Putamen (tissue), 1 donor: ENCODE measurements around the gene CCDC159.
"Not testable (repeated sequence)": the region's sequence is repeated elsewhere in the genome, so short reads cannot be mapped to it uniquely, and the experiment has no call there.

Experiments used
- DNase-seq: peaks from one replicate; pipeline ENCODE4 v3.0.0-alpha.2; 2016; ENCODE audit warnings: low spot score

CCDC159 gene

DNA sequence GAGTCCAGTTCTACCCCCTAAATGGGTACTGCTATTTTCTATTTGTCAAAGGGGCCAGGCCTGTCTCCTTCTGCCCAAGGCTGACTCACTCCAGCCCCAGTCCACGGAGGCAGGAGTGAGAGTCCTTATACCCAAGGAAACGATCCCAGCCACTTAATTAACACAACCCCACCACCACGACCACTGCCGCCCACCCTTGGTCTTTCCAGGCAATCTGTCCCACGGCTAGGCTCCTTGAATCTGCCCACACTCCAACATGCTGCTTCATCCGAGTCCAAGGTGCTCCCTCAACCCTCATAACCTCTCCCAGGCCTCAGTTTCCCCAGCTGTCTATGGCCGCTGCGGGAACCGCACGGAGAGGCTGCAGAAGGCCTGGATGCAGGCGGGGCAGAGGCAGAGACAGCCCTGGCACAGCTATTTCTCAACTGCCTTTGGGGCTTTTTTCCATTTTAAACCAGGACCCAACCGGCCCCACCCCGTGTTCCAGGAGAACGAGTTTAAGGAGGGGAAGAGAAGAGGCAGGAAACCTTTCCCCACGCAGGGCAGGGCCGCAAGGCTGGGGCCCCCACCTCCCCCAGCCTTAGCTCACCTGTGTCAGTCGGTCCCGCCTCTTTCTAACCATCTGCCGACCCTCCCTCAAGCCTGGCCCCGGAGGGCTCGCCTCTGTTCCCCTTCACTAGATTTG lies 7.6 kb upstream of the CCDC159 start:
- no peak for DNase-seq

DNA sequence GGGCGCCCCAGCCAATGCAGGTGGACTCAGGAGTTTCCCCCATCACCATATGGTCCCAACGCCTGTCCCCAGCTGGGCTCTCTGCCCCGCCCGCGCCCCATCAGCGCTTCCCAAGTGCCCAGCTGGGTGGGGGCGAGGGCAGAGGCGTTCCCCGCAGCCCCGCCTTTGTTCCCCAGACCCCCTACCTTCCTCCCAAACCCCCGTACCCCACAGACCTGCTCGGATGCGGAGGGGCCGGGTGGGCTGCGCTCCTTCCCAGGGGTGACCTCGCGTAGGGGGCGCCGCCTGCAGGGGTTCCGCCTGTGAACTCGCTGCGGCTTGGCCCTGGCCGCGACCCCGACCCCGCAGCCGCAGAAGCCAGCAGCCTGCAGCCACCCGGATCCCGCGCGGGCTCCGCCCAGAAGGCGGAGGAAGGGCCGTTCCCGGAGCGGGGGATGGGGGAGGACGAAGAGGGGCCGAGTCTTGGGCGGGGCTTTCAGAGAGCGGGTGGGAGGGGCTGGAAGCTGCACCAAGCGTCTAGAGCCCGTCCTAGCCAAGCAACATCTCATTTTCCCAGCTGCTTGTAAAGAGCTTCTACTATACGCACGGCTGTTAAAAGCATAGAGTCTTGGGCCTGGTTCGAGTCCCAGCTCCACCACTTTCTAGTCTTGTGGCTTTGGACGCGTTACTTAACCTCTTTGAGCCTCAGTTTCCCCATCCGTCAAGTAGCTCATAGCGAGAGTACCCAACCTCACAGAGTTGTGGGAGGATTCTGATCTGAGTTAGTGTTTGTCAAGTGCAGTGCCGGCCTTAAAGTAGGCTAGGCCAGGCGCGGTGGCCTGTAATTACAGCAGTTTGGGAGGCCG lies 6.8 kb upstream of the CCDC159 start, which contains the start of gene RAB3D:
Gene RAB3D (minus strand): TSS at position 404 of the 845 bp plus-strand sequence. CDS start 2,258 bp downstream, outside the sequence.
- DNase-seq = peak; percentile 85

DNA sequence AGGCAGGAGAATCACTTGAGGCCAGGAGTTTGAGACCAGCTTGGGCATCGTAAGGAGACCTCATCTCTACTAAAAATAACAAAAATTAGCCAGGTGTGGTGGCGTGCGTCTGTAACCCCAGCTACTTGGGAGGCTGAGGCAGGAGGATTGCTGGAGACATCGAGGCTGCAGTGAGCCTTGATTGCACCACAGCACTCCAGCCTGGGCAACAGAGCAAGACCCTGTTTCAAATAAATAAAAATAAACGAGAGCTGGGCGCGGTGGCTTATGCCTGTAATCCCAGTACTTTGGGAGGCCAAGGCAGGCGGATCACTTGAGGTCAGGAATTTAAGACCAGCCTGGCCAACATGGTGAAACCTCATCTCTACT lies 6.2 kb upstream of the CCDC159 start:
- DNase-seq = not testable (repeated sequence)

DNA sequence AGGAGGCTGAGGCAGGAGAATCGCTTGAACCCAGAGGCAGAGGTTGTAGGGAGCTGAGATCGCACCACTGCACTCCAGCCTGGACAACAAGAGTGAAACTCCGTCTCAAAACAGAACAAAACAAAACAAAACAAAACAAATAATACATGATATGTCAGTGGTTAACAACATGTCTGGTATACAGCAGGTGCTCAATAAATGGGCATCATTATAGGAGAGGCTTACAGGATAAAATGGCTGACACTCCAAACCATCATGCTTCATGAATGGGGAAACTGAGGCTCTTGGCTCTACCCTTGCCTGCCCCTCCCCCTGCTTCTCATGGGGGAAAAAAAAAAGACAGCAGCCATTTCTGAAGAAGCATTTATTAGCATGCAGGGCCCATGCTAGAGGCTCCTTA lies 3.9 kb upstream of the CCDC159 start:
- DNase-seq = no peak

DNA sequence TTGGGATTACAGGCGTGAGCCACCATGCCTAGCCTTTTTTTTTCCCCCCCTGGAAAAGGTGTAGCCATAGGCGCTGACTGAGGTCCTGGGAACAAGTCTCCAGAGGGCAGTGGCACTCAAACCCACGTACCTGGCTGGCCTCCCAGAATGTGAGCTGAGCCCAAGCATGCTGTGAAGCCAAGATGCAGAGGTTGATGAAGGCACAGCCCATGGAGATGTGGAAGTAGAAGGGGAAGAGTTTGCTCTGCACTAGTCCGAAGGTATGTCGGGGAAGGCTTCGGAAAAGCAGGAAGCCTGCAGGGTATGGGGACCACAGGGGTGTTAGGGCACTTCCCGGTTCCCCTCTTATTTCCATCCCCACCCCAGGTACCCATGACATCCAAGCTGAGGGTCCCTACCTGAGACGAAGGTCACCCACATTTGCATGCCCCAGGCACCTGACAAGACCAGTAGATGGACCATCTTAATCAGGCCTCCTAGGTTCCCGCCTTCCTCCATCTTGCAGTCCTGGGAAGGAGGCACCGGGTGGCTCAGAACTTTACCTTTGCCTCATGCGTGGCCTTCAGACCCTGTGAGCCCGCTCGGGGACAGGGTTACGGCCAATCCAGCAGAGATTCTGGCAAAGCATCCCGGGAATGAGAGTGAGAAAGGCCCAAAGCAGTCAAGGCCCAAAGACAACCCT lies 1.1 kb upstream of the CCDC159 start:
- DNase-seq = no peak

DNA sequence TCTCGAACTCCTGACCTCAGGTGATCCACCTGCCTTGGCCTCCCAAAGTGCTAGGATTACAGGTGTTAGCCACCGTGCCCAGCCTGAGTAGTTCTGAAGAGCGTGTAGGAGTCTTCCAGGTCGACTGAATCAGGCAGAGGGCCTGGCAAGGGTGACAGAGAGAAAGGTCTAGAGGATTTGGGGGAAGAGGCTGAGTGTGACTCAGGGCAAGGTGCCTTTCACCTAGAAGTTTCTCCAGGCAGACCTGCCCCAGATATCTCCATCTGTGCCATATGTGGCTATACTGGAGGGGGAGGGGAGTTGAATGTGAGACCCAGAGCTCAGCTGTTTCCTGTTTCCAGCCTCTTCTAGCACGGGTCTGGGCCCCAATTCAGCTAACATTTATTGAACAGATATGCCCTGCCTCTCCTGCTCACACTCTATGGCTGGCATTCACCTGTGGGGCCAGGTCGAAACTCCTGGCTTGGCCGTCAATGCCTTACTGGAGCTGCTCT lies 1.3 kb downstream of the CCDC159 start:
- DNase-seq = no peak

DNA sequence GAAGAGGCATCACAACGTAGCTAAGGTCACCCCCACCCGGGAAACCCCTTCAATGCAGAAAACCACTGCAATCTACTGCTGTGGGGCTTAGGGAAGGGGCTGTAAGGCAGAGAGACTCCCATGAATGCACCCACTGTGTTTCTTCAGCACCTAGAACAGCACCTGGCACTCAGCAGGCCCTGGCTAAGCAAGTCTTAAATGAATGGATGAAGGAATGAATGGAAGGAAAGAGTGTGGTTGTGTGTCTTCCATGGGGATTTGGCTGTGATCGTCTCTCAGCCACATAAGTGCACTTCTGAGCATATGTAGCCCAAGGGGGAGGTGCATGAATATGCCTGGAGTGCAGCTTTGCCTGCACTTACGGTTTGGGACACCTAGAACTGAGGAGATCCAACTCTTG lies 2.9 kb downstream of the CCDC159 start:
- no peak for DNase-seq

DNA sequence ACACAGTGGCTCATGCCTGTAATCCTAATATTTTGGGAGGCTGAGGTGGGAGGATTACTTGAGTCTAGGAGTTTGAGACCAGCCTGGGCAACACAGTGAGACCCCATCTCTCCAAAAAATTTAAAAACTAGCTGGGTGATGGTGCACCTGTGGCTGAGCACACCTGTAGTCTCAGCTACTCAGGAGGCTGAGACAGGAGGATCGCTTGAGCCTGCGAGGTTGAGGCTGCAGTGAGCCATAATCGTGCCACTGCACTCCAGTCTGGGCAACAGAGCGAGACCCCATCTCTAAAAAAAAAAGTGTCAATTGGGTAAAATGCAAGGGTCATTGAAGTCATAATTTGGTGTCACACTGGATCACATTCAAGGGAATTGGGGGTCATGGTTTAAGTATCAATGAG lies 7.8 kb downstream of the CCDC159 start:
- not testable (repeated sequence) for DNase-seq

DNA sequence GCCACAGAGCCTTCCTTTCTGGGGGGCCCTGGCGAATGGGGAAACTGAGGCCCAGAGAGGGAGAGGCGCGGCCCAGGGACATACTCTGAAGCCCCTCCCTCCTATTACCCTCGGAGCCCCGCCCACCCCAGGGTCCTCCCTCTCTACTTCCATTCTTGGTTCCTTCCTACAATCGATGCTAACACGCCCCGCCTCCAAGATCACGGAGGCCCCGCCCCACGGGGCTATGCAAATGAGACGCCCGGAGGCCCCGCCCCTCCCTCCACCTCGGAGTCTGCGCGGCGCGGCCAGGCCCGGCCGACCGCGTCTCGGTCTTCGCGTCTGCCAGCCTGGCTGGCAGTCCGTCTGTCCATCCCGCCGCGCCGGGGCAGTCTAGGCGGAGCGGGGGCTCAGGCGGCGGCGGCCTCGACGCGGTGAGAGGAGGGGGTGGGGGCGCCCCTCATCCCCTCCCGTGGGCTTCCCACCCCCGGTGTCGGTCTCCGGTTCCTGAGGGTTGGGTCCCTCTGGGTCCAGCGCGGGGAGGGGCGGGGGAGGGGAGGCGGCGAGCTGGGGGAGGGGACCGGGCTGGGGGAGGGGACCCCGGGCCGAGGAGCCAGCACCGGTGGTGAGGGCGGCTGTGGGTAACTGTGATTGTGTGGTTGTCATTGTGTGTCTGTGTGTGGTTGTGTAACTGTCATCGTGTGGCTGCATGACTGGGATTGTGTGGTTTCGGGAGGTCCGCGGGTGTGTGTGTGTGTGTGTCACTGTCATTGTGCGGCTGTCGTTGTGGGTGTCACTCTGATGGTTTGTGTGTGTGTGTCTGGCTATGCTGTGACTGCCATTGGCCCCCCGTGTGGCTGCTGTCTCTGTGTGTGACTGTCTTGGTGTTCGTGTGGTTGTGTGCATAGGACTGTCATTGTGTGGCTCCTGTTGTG lies 9.1 kb downstream of the CCDC159 start, which contains the start of gene PLPPR2:
Gene PLPPR2 (plus strand): TSS at position 273 of the 914 bp plus-strand sequence. CDS start 2,242 bp downstream, outside the sequence.
- DNase-seq = peak; percentile 86

DNA sequence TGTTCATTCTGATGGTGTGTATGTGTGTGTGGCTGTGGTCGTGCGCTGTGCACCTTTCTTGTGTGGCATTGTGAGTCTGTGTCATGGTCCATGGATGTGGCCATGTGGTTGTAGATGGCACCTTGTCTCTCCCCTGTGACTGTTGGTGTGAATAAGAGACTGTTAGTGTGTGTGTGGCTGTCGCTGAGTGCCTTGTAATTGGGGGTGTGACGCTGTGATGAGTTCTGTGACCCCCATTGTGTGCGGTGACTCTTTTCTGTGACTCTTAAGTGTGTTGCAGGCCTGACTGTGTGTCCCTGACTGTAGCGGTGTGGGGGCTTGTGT lies 9.7 kb downstream of the CCDC159 start:
- DNase-seq = no peak

DNA sequence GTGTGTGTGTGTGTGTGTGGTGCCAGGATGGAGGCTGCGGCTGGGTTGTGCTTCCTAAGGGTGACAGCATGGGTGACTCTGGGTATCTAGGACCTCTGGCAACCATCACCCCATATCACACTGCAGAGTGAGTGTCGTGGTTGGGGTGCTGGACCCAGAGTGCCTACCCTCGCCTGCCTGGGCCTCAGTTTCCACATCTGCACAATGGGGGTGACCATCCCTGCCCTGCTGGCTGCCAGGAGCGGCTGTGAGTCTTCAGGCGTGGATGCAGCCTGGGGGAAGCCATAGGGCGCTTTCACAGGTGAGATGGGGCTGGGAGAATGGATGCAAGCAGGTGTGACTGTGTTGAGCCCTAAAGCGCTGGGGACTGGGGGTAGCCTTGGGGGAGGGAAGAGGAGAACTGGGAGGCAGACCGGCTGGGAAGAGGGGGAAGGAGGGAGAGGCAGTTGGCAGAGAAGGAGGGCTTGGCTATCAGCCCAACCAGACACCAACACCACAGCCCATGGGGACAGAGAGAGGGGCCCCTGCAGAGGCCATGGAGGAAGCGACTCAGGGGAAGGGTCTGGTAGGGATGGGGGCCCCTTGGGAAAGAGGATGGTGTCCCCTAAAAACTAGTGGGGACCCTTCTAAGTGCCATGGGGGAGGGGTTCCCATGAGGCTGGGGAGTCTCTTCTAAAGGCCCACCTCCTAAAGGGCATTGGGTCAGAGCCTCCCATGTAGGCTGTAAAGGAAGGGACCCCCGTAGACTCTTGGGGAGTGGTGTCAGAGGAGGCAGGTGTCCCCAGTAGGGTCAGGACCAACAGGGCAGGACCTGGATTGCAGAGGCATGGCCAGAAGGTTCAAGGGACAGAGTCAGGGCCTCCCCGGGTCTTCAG lies 10.6 kb downstream of the CCDC159 start:
- no peak for DNase-seq

DNA sequence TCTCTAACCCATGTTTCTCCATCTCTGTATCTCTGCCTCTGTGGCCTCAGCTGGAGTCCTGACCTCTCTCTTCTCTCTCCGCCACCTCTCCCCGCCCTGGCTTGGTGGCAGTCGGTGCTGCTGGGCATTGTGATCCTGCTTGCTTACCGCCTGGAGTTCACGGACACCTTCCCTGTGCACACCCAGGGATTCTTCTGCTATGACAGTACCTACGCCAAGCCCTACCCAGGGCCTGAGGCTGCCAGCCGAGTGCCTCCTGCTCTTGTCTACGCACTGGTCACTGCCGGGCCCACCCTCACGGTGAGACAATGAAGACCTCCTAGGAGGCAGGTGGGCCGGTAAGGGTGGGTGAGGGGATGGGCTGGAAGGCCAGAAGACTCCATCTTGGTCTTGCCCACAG lies 13.1 kb downstream of the CCDC159 start:
- DNase-seq = no peak

DNA sequence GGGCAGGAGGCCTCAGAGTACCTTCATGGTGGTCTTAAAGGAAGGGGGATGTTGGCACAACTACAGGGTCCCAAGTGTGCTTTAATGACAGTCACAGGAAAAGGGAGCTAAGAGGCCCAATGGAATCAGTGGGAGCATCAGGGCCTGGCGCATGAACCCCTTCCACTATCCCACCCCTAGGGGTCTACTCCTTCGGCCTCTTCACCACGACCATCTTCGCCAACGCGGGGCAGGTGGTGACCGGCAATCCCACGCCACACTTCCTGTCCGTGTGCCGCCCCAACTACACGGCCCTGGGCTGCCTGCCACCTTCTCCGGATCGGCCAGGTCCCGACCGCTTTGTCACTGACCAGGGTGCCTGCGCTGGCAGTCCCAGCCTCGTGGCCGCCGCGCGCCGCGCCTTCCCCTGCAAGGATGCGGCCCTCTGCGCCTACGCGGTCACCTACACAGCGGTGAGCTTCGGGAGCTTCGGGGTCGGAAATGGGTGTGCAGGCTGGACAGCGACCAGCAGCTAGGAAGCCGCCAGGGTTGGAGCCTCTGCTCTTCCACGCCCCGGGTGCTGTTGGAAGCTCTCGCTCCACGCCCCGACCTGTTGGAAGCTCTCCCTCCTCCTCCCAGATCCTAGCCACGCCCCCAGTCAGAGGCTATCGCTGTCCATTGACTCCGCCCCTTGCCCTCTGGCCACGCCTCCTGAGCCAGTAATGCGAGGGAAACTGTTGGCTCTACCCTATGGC lies 14.9 kb downstream of the CCDC159 start:
- no peak for DNase-seq

DNA sequence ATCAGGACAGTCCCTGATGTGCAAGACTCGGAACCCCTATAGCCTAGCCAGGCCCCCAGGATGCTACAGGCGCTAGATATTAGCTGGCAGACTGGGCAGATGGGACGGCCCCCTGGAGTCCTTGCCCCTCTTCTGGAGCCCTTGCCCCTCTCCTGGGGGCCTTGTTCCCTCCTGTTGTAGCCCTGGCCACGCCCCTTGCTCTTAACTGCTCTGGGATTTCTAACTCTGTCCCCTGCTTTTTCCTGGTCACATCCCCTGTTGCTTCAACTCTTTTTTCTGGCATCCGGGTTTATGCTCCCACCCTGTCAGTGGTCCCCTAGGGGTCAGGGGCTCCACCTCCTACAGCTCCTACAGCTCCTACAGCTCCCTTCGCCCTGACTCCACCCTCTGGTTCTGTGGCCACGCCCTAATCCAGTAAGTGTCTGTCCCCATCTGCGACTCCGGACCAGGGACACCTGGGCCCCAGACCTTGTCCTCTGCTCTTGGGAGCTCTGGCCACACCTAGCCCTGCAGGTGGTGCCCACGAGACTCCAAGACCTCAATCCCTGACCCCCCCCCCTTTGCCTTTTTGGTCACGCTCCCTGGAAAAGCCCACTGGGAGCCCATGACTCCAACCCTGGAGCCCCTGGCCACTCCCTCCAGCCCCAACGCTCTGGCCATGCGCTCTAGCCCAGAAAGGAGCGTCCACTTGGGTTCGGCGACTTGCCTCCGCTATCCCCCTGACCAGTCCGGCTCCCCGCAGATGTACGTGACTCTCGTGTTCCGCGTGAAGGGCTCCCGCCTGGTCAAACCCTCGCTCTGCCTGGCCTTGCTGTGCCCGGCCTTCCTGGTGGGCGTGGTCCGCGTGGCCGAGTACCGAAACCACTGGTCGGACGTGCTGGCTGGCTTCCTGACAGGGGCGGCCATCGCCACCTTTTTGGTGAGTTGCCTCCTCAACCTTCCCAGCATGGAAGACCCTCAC lies 15.7 kb downstream of the CCDC159 start:
- no peak for DNase-seq

DNA sequence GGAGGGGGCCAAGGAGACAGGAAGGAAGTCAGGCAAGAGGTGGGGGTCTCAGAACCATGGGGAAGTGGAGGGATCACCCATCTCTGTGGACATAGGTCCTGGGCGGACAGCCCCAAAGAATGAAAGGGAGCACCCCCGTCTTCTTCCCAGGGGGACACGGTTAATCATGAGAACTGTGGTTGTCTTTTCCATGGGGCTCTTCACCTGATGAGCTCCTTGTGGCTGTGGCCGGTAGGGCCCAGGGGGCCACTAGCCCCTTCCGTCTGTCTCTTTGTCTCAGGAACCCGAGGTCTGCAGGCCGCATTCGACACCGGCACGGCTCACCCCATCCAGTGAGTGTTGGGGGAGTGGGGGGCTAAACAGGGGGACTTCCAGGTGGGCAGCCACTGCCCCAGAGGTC lies 17.6 kb downstream of the CCDC159 start:
- no peak for DNase-seq

DNA sequence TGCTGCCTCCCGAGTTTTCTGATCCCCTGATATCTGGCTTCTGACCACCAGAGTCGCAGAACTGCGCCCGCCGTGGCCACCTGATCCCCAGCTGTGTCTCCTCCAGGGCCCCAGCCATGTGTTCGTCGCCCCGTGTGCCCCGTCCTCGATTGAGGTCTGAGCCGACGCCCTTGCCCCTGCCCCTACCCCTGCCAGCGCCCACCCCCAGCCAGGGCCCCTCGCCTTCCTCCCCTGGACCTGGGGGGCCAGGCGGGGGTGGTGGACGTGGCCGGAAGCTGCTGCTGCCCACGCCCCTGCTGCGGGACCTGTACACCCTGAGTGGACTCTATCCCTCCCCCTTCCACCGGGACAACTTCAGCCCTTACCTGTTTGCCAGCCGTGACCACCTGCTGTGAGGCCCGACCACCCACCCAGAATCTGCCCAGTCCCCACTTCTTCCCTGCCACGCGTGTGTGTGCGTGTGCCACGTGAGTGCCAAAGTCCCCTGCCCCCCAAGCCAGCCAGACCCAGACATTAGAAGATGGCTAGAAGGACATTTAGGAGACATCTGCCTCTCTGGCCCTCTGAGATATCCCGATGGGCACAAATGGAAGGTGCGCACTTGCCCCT lies 18.1 kb downstream of the CCDC159 start:
- no peak for DNase-seq

DNA sequence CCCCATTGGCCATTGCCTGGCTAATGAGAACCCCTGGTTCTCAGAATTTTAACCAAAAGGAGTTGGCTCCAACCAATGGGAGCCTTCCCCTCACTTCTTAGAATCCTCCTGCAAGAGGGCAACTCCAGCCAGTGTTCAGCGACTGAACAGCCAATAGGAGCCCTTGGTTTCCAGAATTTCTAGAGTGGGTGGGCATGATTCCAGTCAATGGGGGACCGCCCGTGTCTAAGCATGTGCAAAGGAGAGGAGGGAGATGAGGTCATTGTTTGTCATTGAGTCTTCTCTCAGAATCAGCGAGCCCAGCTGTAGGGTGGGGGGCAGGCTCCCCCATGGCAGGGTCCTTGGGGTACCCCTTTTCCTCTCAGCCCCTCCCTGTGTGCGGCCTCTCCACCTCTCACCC lies 18.6 kb downstream of the CCDC159 start:
- no peak for DNase-seq

DNA sequence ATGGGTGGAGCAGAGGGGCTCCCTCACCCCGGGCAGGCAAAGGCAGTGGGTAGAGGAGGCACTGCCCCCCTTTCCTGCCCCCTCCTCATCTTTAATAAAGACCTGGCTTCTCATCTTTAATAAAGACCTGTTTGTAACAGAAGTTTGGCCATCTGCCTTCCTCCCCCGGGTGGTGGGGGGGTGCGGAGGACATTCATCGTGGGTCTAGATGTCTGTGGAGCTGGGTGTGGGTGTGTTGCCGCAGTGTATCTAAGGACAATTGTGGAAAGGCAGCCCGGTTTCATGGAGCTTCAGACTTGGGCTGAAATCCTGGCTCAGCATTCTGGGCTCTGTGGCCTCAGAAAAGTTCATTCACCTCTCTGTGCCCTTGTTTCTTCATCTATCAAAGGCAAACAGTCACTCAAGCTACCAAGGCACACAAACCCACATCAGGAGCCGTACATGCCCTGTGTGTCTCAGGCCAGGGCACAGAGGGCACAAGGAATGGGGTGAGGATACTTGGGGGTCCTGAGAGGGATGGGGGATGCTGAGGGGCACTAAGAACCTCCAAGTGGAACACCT lies 19.3 kb downstream of the CCDC159 start:
- DNase-seq = no peak
